Motor neuron (in vitro differentiated cells): Measurements from ENCODE around the gene PTPRB. TPM values are rescaled to one million over a fixed set of nuclear protein-coding genes. Genes with fewer than 3 reads are reported as not detected.

Experiments
- ATAC-seq, 8 experiments: fragments of 200-7000 bp; cut with Tn5 transposase; replicated peaks in 6 of 8; 2 replicates each; pipeline ENCODE4 v1.8.0; 2021; ENCODE audit warnings: mild to moderate bottlenecking in 8 of 8, moderate library complexity in 8 of 8
- H3K27ac ChIP-seq, 2 donors: fragments of 250-450 bp; sonication (Bioruptor Pico); 2 replicates each; pipeline ENCODE4 v1.9.0; 2021; ENCODE audit warnings: antibody characterized with exemption in 2 of 2, mild to moderate bottlenecking in 2 of 2, moderate library complexity in 1 of 2
- H3K4me1 ChIP-seq, 2 donors: fragments of 250-450 bp; sonication (Bioruptor Pico); replicated peaks in 1 of 2; 2 replicates each; pipeline ENCODE4 v1.6.1; 2021; ENCODE audit warnings: antibody characterized with exemption in 2 of 2, mild to moderate bottlenecking in 2 of 2, moderate library complexity in 1 of 2
- H3K4me3 ChIP-seq, 5 donors: fragments of 250-450 bp; sonication (Bioruptor Pico); 2 replicates each; pipeline ENCODE4 v1.9.0; 2021; ENCODE audit warnings: antibody characterized with exemption in 5 of 5, mild to moderate bottlenecking in 5 of 5, moderate library complexity in 4 of 5
- WGBS, 10 experiments: fragments of 450-650 bp; shearing (Covaris generic); methylation state at CpG; one replicate each; pipeline ENCODE4 v1.0.0; 2022; 5-methylcytosine and 5-hydroxymethylcytosine counted together
- in situ Hi-C, 9 experiments: fragments of 400-800 bp; cut with MboI; loops; one replicate each; pipeline ENCODE4 v1.15.0; 2021; ENCODE audit warnings: low sequenced_read_pairs in 9 of 9, low pct_unique_long_range_greater_than_20kb in 2 of 9; ENCODE audit not compliant: unreplicated experiment in 9 of 9
- total RNA-seq, 8 experiments: library from RNA; unstranded; fragments of 300-600 nt; gene quantifications; 2 replicates each; pipeline versions ENCODE4 v1.2.3 to v1.2.4, GENCODE V29; 2022

The PTPRB gene
- total RNA-seq: 1 to 10 TPM in 1 of 8 experiments, under 1 TPM in 6, not detected in 1; 0.03 to 1.0 (median 0.43) TPM

DNA sequence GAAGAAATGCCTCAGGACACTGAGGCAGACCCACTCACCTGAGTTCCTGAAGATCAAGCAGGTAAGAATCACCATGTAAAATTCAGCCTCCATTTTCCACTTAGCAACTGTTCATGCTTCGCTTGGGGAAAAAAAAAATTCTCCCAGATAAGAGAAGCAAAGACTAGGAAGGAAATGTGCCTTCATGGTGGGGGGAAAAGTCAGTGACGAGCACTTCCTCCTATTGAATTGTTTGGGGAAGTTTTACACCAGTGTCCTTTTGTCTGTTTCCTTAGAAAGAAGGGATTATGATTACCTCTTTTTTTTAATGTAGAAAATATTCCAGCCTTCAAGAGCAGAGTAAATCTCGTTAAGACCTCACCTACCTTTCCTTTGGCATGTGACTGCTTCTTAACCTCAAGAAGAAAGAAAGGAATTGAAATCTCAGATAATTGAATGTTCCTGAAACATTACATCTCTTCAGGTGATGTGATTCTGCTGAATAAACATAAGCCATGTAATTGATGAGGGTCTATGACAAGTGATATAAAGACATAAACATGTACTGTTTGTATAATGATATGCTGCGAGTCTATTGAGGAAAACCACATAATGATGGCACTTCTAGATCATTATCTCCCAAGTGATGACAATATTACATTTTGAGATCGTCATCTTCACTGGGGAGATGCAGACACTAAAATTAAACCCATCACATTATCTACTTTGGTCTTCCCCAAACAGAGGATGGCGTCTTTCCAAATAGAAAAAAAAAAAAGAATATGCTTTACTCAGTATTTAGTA is at the start of gene PTPRB:
TSS of gene PTPRB (minus strand) at position 127 of the 783 bp plus-strand sequence. CDS start at position 93, 34 bp downstream.
- in situ Hi-C loops: no loop called here
- ATAC-seq: no peak
- no peaks in the 10 kb centered on the region for H3K4me1 ChIP-seq
- 27 to 94% (median 88%) methylated on average over 3 to 5 of the region's 6 CpGs; no CpG with 5 or more reads in 2 of the 10 experiments for WGBS, 10 experiments
- H3K27ac ChIP-seq: no peak within 1 kb of the TSS
- H3K4me3 ChIP-seq: no peak within 1 kb of the TSS

DNA sequence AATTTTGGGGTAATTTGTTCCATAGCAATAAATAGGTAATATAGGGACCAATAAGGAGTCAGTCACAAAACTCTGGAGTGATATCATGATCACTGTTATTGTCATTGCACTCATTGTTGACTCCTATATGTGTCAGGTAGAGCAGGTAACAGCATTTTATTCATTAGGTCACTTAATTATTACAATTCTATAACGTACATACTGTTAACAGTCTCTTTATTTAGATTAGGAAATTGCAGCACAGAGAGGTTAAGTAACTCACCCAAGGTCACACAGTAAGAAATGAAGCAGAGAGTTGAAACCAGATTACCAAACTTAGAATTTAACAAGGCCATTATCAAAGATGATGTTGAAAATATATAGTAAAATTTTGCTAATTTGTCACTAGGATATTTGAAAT is 49.7 kb upstream of the PTPRB start:
- in situ Hi-C loops: no loop called here

DNA sequence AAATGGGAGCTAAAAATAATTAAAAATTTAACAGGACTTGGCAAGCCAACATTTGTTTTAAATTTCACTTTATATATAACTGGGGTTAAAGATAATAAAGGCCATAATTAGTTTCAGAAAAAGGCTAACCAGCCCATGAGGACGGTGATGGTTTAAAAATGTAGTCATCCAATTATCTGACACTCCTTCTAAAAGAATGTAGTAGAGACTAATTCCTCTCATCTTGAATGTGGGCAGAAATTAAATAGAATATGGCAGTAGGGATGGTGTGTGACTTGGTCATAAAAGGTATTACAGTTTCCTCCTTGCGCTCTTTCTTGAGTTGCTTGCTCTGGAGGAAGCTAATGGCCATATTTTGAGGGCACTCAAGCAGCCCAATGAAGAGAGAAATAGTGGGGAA is 49.1 kb upstream of the PTPRB start:
- in situ Hi-C loops: no loop called here
- Histone ChIP-seq H3K4me1 (no peaks in the 10 kb centered on the region), H3K27ac (no peak overlapping the region), H3K4me3 (no peak overlapping the region)
- no peak for ATAC-seq
- 0 to 94% (median 73%) methylated on average over 1 to 2 of the region's 2 CpGs; no CpG with 5 or more reads in 1 of the 10 experiments for whole genome bisulfite sequencing, 10 experiments

More for the DNA sequence above, 49.7 kb upstream of the PTPRB start:
- 0 to 60% (median 38%) methylated on average over 1 of the region's 1 CpG; no CpG with 5 or more reads in 3 of the 10 experiments for WGBS, 10 experiments
- no peak overlapping the region for H3K4me3 ChIP-seq
- no peak for ATAC-seq
- H3K27ac ChIP-seq: no peak overlapping the region
- no peaks in the 10 kb centered on the region for H3K4me1 ChIP-seq

DNA sequence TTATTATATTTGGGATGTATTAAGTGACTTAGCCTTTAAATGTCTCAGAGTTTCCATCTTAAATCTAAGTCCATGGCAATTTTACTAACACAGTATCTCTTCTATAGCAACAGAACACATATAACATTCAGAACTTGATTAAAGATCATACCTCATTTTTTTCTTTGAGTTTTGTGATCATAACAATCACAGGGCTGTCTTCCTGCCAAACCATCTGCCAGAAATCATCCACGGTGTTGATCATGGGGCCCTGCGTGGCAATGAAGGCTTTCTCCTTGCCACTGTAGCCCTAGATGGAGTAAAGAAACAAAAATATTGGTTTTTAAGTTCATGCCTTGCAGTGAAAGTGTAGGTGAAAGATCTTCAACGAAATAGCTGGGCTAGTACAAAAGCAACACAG is 46.7 kb upstream of the PTPRB start:
- H3K27ac ChIP-seq: no peak overlapping the region
- ATAC-seq: no peak
- no peaks in the 10 kb centered on the region for H3K4me1 ChIP-seq
- 50 to 100% (median 87%) methylated on average over 1 to 3 of the region's 3 CpGs; no CpG with 5 or more reads in 1 of the 10 experiments for WGBS, 10 experiments
- in situ Hi-C loops: no loop called here
- no peak overlapping the region for H3K4me3 ChIP-seq

DNA sequence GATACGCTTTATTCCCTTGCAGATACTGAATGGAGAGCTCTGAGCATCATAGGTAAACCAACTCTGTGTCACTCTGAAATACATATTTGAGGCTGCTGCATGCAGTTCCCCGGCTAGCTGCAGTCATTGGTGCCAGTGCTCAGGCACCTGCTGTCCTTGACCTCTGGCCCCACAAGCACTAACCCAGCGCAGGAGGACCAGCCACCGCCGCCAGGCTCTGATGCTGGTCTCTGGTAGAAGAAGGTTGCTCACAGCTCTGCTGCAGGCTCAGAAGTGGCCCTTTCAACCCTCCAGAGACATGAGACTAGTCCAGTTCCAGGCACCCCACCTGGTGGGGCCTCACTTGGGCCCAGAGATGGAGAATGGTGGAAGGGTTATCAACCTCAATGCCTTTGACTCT is 34.5 kb upstream of the PTPRB start:
- Histone ChIP-seq H3K27ac (no peak overlapping the region), H3K4me3 (no peak overlapping the region), H3K4me1 (no peaks in the 10 kb centered on the region)
- in situ Hi-C loops: no loop called here
- ATAC-seq: no peak
- 67 to 100% (median 88%) methylated on average over 1 to 2 of the region's 5 CpGs; no CpG with 5 or more reads in 2 of the 10 experiments for WGBS, 10 experiments

DNA sequence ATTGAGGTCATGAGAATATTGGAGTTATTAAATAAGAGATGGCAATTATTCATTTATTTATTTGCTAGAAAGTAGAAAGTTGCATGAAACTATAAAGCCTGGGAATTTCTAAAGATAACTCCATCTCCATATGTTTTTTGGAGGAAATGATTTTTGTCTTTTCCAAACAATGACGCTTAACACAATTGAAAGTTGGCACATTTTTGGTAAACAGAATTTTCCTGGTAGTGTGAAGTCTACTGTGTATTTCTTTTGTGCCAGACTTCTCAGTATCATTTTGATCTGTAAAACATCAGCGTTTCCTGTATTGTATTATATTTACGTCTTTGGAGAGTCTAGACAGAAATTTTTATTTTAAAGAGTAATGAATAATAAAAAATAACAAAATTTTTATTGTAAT is 33.7 kb upstream of the PTPRB start:
- in situ Hi-C loops: no loop called here
- no peak for ATAC-seq
- Histone ChIP-seq H3K4me3 (no peak overlapping the region), H3K4me1 (no peaks in the 10 kb centered on the region), H3K27ac (no peak overlapping the region)
- 43 to 100% (median 91%) methylated on average over 2 to 3 of the region's 3 CpGs for WGBS, 10 experiments

DNA sequence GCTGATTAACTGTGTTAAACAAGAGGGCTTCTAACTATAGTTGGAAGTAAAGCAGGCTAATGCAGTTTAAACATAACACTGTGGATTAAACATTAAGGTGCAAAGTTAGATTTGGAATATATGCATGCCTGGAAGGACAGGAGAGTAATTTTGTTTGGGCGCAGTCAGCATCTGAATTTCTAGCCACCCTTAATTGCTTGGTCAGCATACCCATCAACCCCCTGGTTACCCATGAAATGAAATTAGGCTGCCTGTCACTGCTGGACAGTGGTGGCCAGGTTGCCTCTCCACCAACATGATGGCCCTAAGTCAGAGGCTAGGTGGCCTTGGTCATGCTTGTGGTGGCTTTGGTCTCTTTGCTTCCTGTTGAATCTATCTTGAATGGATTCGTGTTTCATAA is 30.0 kb upstream of the PTPRB start:
- Histone ChIP-seq H3K27ac (no peak overlapping the region), H3K4me3 (no peak overlapping the region), H3K4me1 (peaks cover 5 to 7% of the 10 kb centered on the region in 2 donors)
- no peak for ATAC-seq
- WGBS, 10 experiments: 85 to 100% (median 93%) methylated on average over 1 to 2 of the region's 2 CpGs; no CpG with 5 or more reads in 4 of the 10 experiments
- in situ Hi-C loops: no loop called here

DNA sequence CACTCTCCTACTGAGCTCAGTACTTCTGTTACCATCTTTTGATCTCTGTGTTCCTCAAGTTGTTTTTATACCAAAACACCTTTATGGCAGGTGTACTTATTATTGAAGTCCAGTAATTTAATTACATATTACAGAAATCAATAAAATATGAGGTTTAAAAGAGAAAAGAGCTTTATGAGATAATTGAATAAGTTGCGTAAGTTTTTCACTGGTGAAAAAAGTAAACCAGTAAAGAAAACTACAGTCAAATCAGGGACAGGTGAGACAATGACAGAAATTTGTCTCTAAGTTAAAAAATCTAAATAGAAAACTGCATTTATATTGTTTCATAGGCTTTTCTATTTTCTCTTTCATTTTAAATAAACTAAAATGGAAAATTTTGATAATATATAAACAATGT is 29.1 kb upstream of the PTPRB start:
- WGBS, 10 experiments: 67 to 100% (median 100%) methylated on average over 1 of the region's 1 CpG; no CpG with 5 or more reads in 1 of the 10 experiments

DNA sequence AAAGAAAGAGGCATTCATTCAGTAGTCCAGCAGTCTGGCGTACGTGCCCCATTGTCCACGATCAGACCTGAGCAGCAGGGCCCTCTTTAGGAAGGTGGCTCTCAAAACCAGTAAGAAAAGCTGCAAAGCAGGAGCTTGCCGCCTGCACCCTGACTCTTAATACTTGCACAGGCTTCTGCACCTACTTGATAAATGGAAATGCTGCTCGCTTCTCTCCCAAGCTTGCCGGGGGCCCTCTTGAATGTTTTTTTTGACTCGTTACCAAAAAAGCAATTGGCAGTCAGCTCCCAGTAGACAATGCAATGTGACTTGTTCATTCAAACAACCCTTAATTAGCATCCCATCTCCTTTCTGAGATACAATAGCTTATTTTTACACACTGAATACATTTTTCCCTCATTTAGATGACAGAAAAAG is 27.2 kb upstream of the PTPRB start:
- in situ Hi-C loops: no loop called here
- WGBS, 10 experiments: 0 to 93% (median 27%) methylated on average over 3 to 7 of the region's 7 CpGs; no CpG with 5 or more reads in 3 of the 10 experiments
- Histone ChIP-seq H3K4me1 (peaks cover 5 to 7% of the 10 kb centered on the region in 2 donors), H3K4me3 (no peak overlapping the region), H3K27ac (no peak overlapping the region)
- ATAC-seq: peak in 5 of 8 experiments; percentile 36 to 63 (median 50)

More for the DNA sequence above, 29.1 kb upstream of the PTPRB start:
- Histone ChIP-seq H3K27ac (no peak overlapping the region), H3K4me1 (peaks cover 5 to 7% of the 10 kb centered on the region in 2 donors), H3K4me3 (no peak overlapping the region)
- in situ Hi-C loops: no loop called here
- no peak for ATAC-seq

DNA sequence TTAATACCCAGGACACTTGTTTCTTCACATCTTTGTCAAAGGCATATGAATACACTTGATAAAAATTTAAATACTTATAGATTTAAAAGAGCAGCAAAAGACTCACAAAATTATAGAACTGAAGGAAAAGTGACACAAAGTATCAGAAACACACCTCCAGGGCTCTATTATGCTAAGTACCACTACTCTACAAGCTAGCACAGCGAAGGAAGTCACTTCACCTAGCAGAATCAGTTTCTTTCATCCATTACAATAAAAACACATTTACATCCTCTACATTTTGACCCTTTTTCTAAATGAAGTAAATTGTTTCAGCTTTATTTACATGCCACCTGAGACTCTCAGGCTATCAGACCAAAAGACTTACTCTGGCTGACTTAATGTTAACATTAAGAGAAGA is 26.6 kb upstream of the PTPRB start:
- Histone ChIP-seq H3K27ac (no peak overlapping the region), H3K4me1 (peaks cover 5 to 7% of the 10 kb centered on the region in 2 donors), H3K4me3 (no peak overlapping the region)
- 50 to 100% (median 94%) methylated on average over 1 of the region's 1 CpG; no CpG with 5 or more reads in 4 of the 10 experiments for WGBS, 10 experiments
- ATAC-seq: no peak
- in situ Hi-C loops: no loop called here

DNA sequence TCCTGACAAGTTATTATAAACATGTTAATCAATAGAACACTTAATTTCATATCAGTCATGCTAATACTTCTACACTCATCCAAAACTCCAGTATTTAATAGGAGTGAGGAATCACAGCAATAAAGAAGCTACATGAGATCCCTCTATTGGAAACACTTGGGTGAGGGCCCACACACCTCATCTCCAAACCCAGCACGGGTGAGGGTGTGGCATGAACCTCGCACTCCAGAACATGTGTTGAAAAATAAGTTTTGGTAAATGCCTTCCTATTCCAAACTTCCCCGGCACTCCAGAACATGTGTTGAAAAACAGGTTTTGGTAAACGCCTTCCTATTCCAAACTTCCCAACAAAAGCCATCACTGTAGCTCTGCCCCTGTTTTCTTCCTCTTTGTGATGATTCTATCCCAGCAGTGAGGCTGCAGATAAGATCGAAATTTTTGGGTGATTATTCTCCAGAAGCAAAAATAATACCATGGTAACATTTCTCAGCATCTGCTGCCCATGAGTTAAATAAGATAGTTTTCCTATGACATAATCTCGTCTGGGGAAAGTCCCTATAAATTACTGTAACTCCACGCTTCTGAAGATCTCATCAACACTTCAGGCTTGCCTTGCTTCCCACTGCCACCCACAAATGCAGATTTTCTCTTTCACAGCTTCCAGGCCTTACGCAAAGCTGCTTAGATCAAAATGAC is 24.4 kb upstream of the PTPRB start:
- Histone ChIP-seq H3K27ac (no peak overlapping the region), H3K4me3 (no peak overlapping the region), H3K4me1 (peaks cover 5 to 7% of the 10 kb centered on the region in 2 donors)
- 7 to 100% (median 80%) methylated on average over 1 to 8 of the region's 8 CpGs for WGBS, 10 experiments
- ATAC-seq: peak in 3 of 8 experiments; percentile 35 to 82 (median 79)
- in situ Hi-C loops: no loop called here

DNA sequence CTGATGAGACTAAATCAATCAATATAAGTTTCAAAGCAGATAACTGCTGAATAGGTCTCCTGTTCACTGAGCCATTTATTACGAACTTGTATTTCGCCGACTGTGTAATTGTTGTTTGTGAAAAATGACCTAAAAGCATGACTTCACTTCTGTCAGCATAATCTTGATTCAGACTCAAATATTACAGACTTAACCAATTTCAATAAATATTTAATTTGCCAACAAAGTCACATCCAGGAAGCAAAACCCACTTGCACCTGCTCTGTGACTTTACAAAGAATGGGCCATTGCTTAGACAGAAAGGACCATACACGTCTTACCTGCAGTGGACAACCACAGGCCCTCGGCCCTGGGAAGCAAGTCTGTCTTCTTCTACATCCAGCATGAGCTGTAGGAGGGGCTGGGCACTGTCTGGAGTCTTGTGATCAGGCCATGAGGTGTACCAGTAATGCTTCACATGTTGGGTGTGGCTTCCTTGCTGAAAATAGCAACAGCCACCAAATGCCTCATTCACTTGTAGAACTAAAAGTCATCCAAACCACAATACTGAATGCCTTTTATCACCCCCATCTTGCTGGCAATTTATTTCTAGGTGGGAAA is 23.5 kb upstream of the PTPRB start:
- no peak overlapping the region for H3K4me3 ChIP-seq
- ATAC-seq: peak; percentile 27 to 89 (median 56)
- in situ Hi-C loops: no loop called here
- WGBS, 10 experiments: 33 to 100% (median 77%) methylated on average over 1 to 4 of the region's 5 CpGs; no CpG with 5 or more reads in 2 of the 10 experiments
- peaks cover 5 to 7% of the 10 kb centered on the region in 2 donors for H3K4me1 ChIP-seq
- no peak overlapping the region for H3K27ac ChIP-seq
